Non-pigmented ciliary epithelial cell (primary cell): ENCODE data around the gene CDR2L.
"Not testable (repeated sequence)": the region's sequence is repeated elsewhere in the genome, so short reads cannot be mapped to it uniquely, and the experiment has no call there.

Experiments used
- DNase-seq: peaks from one replicate; pipeline ENCODE4 v3.0.0-alpha.2; 2010; ENCODE audit warnings: low read depth

CDR2L gene

DNA sequence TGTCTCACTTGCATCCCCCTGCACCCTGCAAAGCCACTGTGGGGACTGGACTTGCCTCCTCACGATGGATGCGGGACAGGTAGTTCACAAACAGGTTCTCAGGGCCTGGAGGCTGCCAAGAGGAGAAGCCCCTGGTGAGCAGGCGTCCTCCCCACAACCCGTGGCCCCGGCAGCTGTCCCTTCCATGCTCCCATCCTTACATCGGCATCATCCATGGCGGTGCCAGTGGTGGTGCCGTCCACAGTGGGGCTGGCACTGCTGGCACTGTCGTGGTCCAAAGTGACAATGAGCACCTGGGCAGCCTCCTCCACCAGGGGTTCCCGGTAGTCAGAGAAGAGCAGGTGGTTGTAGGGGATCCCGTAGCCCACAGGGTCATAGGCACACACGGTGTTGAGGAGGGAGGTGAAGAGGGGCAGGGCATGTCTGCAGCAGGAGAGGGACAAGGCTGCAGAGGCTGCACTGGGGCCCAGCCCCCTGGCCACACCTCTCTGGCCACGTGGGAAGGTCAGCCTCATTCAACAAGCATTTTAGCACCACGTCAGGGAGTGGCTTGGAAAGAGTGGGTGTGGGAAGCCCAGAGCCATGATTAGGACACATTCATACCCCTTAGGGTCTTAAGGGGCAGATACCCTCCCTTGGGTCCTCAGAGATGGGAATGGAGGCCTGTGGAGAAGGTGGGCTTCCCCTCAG lies 27.5 kb upstream of the CDR2L start:
- no peak for DNase-seq

DNA sequence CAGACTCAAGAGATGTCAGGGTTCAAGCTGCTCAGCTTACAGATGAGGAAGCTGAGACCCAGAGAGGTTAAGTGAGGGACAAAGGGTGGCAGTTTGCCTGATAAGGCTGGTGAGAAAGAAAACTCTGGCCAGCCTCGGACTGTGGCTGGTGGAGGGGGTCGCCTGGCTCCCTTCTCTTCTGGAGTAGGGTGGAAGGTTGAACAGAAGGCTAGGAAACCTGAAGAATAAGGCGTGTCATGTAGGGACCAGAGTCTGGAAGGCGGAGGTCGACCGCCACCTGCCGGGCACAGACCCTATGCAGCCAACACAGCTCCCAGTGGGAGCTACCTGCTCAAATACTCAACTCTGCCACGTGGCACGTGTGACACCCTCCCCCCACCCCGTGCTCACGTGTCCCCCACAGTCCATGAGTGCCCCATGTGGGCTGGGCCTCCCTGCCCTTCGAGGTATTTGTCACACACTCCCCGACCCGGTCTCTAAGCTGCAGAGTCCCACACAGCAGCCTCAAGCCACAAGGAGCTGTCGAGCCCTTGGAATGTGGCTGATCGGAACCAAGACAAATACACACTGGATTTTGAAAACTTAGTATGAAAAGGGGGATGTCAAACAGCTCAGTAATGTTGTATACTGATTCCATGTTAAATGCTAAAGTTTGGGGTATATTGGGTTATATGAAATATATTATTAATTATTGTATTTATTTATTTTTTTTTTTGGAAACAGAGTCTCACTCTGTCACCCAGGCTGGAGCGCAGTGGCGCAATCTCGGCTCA lies 26.7 kb upstream of the CDR2L start:
- no peak for DNase-seq

DNA sequence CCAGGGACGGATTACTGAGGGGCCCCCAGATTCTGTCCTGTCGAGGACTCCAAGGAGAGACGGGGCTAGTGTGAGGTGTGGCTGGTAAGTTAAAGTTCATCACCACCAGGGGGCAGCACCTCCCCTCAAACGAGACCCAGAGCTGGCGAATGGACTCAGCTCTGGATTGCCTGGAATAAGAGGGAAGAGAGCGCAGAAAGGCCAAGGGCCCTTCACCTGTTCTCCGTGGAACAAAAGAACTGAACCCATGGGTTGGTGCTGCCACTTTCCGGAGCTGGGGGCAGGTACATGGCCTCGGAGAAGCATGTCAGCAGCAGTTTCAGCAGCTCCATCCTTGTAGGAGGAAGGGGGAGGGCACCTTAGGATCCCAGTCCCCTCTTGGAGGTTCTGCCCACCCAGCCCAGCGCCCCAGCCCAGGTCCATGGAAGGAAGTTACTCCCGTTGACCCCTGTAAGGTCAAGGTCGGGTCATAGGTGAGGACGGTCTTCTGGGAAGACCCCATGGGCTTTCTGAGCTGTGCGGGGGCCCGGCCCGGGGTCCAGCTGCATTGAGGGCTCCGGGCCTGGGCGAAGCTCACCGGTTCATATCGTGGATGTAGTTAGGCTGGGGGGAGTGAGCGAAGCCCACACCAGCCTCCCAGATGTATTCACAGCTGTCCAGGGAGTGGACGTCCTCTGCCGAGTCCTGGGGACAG lies 25.6 kb upstream of the CDR2L start:
- DNase-seq = peak; percentile 46

DNA sequence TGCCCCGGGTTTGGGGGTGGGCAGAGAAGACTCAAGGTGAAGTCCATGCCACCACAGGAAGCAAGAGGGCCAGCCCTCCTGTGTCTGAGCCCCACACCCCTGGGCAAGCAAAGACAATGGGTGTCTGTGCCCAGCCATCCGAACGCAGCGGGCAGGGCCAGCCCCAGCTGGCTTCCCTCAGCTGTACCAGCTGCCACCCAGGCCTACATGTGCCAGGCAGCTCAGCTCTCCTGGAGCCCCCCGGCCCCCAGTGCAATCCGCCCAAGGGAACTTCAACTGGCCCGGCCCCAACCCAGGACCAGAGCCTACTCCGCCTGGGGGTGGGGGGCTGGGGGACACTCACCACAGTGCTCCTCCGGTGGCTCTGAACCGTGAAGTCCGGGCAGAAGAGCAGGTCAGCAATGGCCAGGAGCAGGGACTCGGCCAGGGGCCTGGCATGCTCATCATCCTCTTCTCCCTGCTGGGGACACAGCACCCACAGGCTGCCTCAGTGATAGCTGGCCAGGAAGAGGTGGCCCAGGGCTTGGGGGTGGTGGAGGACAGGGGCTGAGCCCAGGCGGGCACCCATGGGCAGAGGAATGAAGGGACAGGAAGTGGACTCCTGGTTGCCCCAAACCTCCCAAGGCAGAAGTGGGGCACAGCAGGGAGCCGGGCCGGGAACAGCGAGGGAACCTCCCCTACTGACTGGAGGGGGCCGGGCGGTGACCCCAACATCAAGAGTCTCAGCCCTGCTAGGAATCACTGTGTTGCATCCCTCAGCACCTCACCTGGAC lies 24.6 kb upstream of the CDR2L start:
- no peak for DNase-seq

DNA sequence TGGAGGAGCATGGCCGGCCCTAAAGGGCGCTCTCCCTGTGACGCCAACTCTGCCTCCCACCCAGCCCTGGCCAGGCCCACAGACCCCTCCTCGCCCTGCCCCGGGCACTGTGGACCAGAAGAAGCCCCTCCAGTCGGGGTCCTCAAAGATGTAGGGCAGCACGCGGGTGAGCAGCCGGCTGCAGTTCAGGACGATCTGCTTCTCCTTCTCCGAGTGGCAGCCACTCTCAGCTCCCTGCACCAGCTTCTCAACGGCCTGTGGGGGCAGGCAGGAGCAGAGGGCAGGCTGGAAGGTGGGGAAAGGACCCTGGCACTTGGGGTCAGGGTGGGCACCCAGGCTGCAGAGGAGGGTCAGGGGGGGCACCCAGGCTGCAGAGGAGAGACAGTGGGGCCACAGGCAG lies 23.8 kb upstream of the CDR2L start:
- DNase-seq = no peak

DNA sequence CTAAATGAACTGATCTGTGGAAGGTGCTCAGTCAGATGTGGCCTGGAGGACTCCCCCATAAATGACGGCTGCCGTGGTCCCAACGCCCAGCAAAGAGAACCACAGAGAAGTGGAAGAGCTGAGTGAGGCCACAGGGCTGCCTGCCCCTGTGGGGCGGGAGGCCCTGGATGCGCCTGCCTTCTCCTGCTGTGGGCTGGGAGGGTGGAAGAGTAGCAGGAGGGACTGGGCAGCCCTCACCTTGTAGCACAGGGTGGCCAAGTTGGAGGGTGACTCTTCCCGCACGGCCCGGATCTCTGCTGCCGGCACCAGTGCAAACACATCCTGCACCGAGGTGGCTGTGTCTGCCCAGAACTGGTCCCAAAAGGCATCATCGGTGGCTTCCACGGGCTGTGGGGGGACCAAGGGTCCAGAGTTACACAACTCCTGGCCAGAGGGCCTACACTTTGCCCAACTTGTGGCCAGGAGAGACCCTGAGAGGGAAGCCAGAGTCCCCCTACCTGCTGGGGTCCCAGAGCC lies 23.1 kb upstream of the CDR2L start:
- DNase-seq = no peak

DNA sequence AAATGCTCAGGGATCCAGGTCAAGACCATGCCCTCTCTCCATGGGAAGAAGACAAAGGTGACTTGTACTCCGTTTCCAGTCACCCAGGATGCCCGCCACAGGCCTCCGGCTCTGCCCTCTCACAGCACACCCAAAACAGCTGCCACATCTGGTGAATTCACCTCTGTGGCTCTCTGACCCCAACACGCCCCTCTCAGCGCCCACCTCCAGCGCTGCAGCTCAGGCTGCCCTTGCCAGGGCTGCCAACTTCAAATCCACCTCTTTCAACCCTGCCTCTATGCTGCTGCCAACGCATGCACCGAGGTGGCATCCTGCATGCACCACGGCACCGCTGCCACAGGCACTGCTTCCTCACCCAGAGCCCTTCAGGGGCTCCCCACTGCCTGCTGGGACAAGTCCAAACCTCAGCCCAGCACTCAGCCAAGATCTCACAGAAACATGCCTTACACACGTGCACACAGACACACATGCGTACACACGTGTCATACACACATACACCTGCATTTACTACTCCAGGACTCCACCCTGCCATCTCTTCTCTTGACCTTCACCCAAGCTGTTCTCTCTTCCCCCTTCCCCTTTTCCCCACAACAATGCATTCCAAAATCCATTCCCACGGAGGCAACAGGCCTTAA lies 22.3 kb upstream of the CDR2L start:
- DNase-seq = no peak

DNA sequence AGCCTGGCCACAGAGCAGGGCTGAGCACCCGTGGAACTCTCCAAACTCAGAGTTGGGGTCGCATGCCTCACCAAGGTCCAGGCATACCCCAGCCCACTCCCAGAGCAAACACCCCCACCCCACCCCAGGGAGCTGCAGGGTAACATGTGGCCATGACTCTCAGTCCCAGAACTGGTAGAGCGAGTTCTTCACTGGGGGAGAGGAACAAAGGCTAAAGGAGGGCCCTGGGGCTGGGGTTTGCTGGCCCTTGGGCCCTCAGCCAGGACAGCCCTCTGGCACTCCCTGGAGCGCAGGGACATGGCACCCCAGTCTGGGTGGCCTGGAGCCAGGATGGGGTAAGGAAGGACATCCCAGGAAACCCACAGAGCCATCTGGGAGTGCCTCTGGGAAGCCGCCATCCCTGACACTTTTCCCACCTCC lies 19.1 kb upstream of the CDR2L start:
- DNase-seq = no peak

DNA sequence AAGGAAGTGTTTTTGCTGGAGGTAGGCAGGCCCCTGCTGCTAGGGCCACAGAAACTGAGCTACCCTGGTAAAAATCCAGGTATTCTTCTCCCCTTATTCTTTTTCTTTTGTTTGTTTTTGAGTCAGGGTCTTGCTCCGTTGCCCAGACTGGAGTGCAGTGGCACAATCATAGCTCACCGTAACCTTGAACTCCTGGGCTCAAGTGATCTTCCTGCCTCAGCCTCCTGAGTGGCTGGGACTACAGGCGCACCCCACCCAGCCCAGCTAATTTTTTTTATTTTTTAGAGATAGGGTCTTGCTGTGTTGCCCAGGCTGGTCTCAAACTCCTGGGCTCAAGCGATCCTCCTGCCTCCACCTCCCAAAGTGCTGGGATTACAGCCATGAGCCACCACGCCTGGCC lies 17.9 kb upstream of the CDR2L start:
- not testable (repeated sequence) for DNase-seq

DNA sequence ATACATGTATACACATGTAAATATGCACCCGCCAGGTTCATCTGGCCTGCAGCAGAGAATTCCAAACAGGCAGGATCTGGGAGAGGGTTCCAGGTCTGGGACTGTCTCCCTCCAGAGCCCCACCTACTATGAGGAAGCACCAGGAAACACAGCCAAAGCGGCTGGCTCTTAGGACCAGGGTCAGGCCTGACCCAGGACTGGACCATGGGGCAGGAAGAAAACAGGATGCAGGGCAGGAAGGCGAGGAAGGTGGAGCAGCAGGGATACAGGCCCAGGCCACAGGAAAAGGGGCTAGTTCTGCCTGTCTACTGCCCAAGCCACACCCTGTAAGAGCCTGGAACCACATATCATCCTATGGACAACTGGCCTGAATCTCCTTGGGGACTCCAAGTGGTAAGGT lies 17.0 kb upstream of the CDR2L start:
- DNase-seq = no peak

DNA sequence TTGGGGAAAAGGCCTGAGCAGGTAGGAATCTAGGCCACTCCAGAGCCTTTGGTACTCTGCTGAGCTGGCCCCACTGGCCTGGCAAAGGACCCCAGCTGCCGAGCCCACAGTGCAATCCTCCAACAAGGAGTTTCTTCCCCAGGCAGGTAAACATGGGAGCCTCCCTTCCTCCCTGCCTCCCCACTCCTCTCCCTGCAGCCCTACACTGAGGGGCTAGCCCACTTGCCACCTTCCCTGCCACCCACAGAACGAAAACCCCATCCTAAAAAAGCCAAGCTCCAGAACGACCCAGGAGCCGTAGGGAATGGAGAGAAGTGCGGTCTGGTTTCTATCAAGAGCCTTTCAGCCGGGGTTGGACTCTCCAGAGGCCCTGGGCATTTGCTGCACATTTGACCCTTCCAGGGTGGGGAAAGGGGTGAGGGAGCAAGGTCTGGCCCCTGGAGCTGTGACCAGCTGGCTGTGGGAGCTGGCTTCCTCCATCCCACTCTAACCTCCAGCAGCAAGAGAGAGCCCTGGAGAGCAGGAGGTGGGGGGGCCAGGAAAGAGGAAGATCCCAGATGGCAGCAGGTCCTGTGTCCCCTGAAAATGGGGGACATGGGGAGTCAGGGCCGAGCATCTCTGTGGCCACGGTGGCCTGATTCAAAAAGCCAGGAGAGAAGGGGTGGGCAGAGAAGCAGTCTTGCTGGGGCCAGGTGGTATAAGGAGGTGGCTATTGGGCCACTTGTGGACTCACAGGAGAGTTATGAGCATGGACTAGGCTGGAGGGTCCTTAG lies 16.2 kb upstream of the CDR2L start:
- DNase-seq = no peak

DNA sequence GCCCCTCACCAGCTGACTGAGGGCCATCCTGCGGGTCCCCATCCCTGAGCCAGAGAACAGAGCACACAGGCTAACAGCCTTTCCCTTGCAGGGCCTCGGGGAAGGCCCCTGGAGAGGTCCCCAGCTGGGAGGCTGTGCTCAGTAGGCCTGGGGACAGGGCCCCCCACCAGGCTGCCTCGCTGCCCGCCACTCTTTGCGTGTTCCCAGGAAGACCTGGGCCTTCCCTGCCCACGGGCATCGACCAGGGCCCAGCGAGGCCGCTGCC lies 15.7 kb upstream of the CDR2L start:
- no peak for DNase-seq

DNA sequence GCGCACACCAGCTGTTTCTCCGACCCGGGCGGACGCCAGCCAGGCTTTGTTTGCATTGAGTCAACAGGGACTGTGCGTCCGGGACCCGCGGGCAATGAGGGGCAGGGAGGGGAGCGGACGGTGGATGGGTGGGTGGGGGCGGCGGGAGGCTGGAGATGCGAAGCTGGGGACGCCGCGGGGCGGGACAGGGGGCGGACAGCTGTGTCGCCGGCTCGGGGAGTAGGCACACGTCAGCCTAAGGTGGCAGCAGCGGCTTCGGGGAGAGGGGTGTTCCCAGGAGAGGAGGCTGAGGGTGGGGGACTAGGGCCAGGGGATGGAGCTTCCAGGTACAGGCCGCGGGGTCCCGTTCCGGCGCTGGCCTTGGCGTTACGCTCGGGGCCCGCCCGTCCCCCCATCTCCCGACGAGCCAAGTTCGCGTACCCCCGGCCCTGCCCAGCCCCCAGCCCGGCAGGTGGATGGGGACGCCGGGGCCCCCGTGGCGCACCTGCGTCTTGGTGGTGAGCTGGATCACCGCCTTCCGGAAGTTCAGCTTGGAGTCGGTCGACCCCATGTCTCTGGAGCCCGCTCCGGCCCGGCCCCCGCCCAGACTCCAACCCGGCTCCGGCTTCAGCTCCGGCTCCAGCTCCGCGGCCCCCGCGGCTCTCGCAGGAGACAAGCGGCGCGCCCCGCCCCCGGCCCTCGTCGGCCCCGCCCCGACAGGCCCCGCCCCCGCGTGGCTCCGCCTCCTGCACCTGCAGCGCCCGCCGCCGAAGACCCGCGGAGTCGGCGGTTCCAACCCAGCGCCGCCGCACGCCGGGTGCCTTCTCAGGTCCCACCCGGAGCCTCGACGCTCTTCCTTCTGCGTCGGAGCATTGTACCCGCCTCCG lies 15.1 kb upstream of the CDR2L start, which contains the start of gene HID1:
HID1 (minus strand) TSS at position 653 of the 866 bp plus-strand sequence; CDS start at position 550, 103 bp downstream.
- DNase-seq = no peak

DNA sequence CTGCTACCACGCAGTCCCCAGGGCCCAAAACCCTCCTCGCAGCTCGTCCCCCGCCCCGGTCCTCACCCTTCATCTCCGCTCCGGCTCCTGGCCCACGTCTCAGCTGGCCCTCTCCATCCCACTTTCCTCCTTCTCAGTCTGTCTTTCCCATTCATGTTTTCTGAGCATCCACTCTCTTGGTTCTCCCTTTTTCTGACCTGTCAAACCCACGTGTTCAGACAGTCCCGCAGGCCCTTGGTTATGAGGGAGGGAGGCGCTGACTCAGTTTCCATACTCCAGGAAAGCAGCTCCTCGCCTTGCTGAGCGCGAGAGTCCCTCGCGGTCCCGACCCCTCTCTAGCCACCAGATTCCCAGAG lies 14.5 kb upstream of the CDR2L start:
- DNase-seq = no peak

DNA sequence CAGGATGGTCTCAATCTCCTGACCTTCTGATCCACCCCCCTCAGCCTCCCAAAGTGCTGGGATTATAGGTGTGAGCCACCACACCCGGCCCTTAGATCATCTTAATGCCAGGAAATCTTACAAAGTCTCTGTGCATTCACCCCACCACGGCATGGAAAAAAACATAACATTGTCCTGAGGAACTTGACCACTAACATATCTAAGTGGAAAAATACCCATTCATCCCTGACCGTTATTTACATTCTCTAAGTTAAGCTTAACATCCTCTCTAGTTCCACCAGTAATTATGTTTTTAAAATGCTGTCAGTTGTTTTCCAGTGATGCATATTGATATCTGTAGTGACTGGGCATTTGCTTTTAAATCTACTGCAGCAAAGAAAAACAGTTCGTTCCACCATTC lies 11.5 kb upstream of the CDR2L start:
- no peak for DNase-seq

DNA sequence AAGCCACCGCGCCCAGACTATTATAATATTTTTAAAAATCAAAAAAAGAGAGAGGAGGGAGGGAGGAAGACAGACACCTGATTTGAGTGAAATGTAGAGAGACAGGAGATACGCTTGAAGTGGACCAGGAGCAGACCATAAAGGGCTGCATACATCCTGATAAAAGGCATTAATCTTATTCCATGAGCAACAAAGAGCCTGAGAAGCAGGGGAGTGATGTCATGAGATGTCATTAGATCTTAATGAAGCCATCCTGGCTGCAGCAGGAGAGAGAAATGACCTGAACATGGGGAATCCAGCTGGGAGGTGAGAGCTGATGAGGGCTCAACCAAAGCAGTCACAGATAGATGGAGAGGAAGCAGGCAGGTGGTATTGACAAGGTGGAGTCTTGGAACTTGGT lies 9.6 kb upstream of the CDR2L start:
- no peak for DNase-seq

DNA sequence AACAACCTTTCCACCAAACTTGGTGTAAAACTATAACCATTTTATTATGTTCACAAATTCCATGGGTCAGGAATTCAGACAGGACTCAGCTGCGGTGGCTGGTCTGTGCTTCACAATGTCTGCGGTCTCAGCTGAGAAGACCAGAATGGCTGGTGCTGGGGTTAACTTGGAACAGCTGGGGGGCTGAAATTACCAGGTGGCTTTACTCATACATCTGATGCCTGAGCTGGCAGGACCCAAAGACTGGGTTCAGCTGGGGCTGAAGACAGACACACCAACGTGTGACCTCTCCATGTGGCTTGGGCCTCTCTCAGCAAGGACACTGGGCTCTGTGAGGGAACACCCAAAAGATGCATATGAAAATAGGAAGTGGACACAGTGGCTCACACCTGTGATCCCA lies 9.2 kb upstream of the CDR2L start:
- DNase-seq = no peak

DNA sequence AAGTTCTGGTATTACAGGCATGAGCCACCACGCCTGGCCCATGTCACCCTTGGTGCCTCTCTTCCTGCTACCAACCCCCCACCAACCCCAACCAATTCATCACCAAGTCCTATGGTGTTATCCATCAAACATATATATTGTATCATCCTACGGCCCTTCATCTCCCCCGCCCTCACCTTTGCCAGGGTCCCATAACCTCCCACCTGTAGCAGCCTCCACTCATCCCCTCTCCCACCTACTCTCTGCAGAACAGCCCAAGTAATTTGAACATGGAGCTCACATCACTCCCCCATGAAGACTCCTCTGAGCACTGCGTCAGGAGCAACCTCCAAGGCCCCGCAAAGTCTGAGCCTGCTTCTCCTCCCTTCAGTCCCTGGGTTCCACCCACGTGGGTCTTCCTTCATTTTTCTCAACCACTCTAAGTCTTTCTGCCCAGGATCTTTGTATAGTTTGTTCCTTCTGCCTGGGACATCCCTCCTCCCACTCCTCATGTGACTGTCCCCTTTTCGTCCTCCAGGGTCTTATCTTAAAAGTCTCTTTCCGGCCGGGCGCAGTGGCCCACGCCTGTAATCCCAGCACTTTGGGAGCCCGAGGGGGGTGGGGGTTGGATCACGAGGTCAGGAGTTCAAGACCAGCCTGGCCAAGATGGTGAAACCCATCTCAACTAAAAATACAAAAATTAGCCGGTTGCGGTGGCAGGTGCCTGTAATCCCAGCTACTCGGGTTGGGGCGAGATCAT lies 7.9 kb upstream of the CDR2L start:
- no peak for DNase-seq

DNA sequence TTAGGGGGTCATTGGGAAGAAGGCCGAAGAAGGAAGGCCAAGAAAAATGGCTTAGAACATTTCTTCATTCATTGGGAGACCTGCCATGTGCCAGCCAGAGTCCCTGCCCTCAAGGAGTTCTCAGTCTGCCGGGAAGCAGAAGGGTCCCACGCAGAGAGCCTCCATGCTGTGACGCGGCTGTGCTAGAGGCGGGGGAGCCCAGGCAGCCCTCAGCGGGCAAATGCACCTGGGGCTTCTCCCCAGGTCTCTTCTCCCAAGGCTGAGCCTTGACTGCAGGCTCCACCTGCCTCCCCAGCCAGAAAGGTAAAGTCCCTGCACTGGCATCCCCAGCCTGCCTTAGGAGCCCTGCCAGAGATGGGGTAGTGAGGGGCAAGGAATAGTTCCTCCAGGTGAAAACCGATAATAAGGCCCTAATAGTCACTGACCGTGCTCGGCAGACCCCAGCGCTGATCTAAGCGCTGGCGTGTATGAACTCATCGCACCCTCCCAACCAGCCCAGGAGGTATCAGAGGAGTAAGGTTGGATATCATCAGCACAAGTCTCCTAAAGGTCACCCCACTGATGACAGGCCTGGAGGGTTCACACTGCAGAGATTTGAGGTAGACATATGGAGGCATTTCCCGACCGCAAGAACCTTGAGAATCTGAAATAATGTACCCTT lies 6.0 kb upstream of the CDR2L start:
- no peak for DNase-seq
